ENCODE results near the gene KRTAP3-1. TPM values are rescaled to one million over a fixed set of nuclear protein-coding genes. Genes with fewer than 3 reads are reported as not detected.

KRTAP3-1 gene
- total RNA-seq, 1 experiment from 2014 or later, result not detected

DNA sequence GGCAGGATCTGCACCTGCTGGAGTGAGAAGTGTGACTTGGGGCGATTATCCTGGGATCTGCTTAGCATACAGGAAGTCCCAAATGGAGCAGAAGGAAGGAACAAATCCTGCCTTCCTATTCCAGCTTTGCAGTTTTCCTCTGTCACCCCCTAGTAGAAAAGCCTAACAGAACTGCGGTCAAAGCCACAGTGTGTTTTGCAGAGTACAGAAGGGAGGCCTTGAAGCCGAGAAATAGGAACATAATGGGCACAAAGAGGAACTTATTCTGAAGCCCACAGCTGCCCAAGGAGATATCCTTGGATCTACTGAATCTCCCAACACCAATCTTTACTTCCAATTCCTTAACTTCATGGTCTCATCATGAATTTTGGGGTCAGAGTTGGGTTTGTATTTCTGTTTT lies 9.6 kb upstream of the KRTAP3-1 start:
- no peak for ATAC-seq
- H3K27ac ChIP-seq (ENCODE audit: low read depth, low read length), result no peak overlapping the region
- ChIA-PET CTCF (no interaction called here), POLR2A (no interaction called here), RAD21 (ENCODE audit: low non-redundant PET in 1 of 2, low total read pairs in 2 of 2, uncharacterized antibody in 2 of 2, unreplicated experiment in 2 of 2) (no interaction called here)
- no peak overlapping the region for H3K4me2 ChIP-seq (ENCODE audit: low read length)
- no peak for DNase-seq (ENCODE audit: low read depth, low spot score)
- H3K36me3 ChIP-seq (ENCODE audit: control insufficient read depth in 1 of 2, insufficient read depth in 2 of 2, low read length in 2 of 2), result no peaks in the 10 kb centered on the region; a peak in 1 of 4 replicates
- no peak overlapping the region for H2AFZ ChIP-seq (ENCODE audit: low read depth, low read length, poor library complexity, severe bottlenecking)
- H3K9me2 ChIP-seq (ENCODE audit: insufficient read depth), result no peaks in the 10 kb centered on the region
- peaks cover 0 to 7% of the 10 kb centered on the region in 2 experiments; a peak in 1 of 4 replicates for H3K9me3 ChIP-seq (ENCODE audit: control insufficient read depth in 1 of 2, insufficient read depth in 1 of 2, low read depth in 1 of 2, low read length in 2 of 2)
- no TSS peak for BruUV-seq (replicated peaks)
- no peak overlapping the region for H3K4me3 ChIP-seq (replicated peaks in 1 of 2; ENCODE audit: low read depth in 1 of 2, low read length in 2 of 2)
- no peaks in the 10 kb centered on the region for H3K79me2 ChIP-seq (ENCODE audit: insufficient read depth, low read length)
- no peaks in the 10 kb centered on the region for H4K20me1 ChIP-seq (ENCODE audit: insufficient read depth)
- H3K27me3 ChIP-seq (ENCODE audit: insufficient read depth, low read length), result no peaks in the 10 kb centered on the region
- TF ChIP-seq POLR2AphosphoS5 (IDR thresholded peaks at IDR 0.05; ENCODE audit: low read depth, low read length) (no peak), RAD21 (IDR thresholded peaks at IDR 0.05; ENCODE audit: low read depth) (no peak), EGR1 (IDR thresholded peaks at IDR 0.05; ENCODE audit: low read depth) (no peak), CBX3 (IDR thresholded peaks at IDR 0.05; ENCODE audit: low read depth) (no peak), ZNF274 (IDR thresholded peaks at IDR 0.05; ENCODE audit: low read depth, low read length) (no peak), JUND (IDR thresholded peaks at IDR 0.05) (no peak), EZH2 (IDR thresholded peaks at IDR 0.05) (no peak), ELF1 (IDR thresholded peaks at IDR 0.05; ENCODE audit: borderline replicate concordance, low read depth) (no peak), POLR2A (IDR thresholded peaks at IDR 0.05; ENCODE audit: borderline replicate concordance, extremely low read depth, insufficient read depth, insufficient read length) (no peak), YY1 (IDR thresholded peaks at IDR 0.05; ENCODE audit: extremely low read depth, insufficient replicate concordance, low read depth, low read length) (no peak), TCF7L2 (IDR thresholded peaks at IDR 0.05; ENCODE audit: borderline replicate concordance, extremely low read depth, insufficient read depth, insufficient read length) (no peak)
- TF ChIP-seq, protein P1, sequence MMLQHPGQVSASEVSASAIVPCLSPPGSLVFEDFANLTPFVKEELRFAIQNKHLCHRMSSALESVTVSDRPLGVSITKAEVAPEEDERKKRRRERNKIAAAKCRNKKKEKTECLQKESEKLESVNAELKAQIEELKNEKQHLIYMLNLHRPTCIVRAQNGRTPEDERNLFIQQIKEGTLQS (IDR thresholded peaks at IDR 0.05), result no peak
- TF ChIP-seq, protein P2, sequence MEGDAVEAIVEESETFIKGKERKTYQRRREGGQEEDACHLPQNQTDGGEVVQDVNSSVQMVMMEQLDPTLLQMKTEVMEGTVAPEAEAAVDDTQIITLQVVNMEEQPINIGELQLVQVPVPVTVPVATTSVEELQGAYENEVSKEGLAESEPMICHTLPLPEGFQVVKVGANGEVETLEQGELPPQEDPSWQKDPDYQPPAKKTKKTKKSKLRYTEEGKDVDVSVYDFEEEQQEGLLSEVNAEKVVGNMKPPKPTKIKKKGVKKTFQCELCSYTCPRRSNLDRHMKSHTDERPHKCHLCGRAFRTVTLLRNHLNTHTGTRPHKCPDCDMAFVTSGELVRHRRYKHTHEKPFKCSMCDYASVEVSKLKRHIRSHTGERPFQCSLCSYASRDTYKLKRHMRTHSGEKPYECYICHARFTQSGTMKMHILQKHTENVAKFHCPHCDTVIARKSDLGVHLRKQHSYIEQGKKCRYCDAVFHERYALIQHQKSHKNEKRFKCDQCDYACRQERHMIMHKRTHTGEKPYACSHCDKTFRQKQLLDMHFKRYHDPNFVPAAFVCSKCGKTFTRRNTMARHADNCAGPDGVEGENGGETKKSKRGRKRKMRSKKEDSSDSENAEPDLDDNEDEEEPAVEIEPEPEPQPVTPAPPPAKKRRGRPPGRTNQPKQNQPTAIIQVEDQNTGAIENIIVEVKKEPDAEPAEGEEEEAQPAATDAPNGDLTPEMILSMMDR (IDR thresholded peaks at IDR 0.05 in 2 of 3, conservative IDR thresholded peaks at IDR 0.05 in 1 of 3; ENCODE audit: borderline replicate concordance in 1 of 3, insufficient read depth in 1 of 3, low read depth in 2 of 3, low read length in 2 of 3), result no peak
- intact Hi-C loops (cut with micrococcal nuclease), result no loop called here
- H3K4me1 ChIP-seq (ENCODE audit: control insufficient read depth in 1 of 2, insufficient read depth in 2 of 2, low read length in 2 of 2), result no peaks in the 10 kb centered on the region
- H3K9ac ChIP-seq (ENCODE audit: low read length), result no peak overlapping the region
